ES-I3 (cell line): ENCODE data around the gene OVCA2.
A peak's percentile ranks its signal among the peaks of the same experiment; 100 is the strongest.

Experiments
- H3K36me3 ChIP-seq: 2 replicates; pipeline ENCODE4 v1.6.1; 2013; ENCODE audit warnings: mild to moderate bottlenecking, low read length, control low read depth, moderate library complexity; ENCODE audit not compliant: insufficient read depth
- H3K4me1 ChIP-seq: 2 replicates; pipeline ENCODE4 v1.6.1; 2013; ENCODE audit warnings: mild to moderate bottlenecking, control low read depth, low read length; ENCODE audit not compliant: insufficient read depth
- H3K9ac ChIP-seq: 2 replicates; pipeline ENCODE4 v1.6.1; 2013; ENCODE audit warnings: low read depth, mild to moderate bottlenecking, low read length, moderate library complexity
- H3K9me3 ChIP-seq: 2 replicates; pipeline ENCODE4 v1.6.1; 2013; ENCODE audit warnings: mild to moderate bottlenecking, low read length, moderate library complexity; ENCODE audit not compliant: control insufficient read depth, insufficient read depth

The OVCA2 gene

DNA sequence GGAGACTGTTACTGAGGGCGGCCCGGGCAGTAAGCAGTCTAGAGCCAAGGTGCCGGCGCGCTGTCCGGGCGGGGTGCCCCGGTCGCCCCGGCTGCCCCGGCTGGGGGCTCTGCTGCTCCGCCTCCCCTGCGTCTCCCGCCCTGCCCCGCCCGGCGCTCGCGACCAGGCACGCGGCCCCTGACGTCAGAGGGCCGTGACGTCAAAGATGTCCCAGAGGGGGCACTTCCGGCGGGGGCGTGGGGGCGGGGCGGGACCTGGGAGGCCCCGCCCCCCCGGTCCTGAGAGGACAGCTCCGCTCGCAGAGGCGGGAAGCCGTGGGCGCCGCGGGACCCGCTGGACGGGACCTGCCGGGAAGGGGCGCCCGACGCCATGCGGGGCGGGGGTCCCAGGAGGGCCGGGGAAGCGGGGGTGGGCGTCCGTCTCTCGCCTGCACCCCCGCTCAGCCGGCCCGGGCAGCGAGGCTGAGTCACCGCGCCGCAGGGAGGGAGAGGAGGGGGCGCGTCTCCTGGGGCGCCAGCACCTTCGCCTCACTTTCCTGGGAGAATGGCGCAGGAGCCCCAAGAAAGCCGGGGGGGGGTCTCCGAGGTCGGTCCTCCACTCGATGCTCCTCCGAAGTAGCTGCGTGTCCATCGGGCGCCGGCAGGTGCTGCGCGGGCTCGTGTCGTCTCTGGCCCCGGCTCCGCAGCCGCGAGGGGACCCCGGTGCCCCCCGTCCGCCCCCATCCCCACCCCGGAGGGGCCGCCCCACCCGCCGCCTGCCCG is 8.7 kb downstream of the OVCA2 start:
- no peaks in the 10 kb centered on the region for H3K36me3 ChIP-seq
- H3K9me3 ChIP-seq = no peaks in the 10 kb centered on the region
- H3K4me1 ChIP-seq = no peaks in the 10 kb centered on the region
- peak overlapping the region; percentile 36; the same call in 1 of the 2 replicates for H3K9ac ChIP-seq

DNA sequence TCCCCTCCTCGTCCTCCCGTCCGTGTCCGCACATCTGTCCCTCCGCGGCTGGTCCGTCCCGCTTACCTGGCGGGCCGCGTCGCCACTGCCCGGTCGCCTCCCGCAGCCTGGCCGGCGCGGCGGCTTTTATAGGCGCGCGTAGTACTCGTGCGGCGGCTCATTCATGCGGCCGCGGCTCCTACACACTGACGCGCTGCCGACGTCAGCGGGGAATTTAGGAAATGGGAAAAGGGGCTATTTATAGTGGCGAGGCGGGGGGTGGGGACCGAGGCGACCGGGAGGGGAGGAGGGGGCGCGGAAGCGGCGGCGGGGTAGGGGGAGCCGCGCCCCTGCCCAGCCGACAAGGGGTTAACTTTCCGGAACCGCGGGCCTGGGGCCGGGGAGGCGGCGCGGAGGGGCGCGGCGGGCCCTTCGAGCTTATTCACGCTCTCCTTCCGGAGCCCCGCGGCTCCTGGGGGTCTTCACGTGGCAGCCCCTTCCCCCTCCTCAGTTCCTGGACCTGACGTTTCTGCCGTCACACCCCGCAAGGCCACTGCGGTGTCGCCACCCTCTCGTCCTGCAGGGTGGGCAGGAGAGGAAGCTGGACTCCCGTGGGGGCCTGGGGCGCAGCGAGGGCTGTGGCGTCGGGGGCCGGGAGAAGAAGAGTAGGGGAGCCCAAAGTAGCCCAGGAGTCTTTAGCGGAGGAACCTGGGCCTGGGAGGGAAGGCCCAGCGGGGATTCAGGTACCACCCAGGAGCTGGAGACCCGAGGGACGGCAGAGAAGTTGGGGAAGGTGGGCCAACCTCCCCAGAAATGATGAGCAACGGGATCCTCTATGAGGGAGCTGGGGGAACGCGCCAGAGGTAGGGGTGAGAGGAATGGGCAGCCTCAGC is 9.5 kb downstream of the OVCA2 start:
- H3K9ac ChIP-seq = no peak overlapping the region; the same call in 1 of the 2 replicates
- no peaks in the 10 kb centered on the region for H3K36me3 ChIP-seq
- no peaks in the 10 kb centered on the region for H3K4me1 ChIP-seq
- H3K9me3 ChIP-seq = no peaks in the 10 kb centered on the region

DNA sequence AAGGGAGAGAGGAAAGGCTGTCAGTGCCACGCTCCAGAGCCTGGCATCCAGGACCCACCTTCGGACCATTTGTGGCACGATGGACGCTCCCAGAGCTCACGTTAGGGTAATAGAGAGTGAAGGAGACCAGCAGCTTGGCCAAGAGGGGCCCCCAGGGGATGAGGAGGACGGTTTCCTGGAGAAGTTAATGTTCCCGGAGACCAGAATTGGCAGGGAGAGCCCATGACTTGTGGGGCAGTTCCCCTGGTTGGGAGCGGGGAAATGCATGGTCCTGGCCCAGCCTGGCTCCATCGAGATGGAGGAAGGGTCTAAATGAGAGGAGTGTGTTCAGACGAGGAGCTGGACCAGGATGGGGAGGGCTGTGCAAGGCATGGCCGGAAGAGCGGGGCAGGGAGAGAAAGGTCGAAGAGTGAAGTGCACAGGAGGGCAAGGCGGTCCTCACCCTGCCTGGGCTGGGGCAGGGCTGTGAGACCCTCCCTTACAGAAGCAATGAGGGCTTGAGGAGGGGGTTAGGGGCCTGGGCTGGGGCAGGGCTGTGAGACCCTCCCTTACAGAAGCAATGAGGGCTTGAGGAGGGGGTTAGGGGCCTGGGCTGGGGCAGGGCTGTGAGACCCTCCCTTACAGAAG is 10.2 kb downstream of the OVCA2 start:
- Histone ChIP-seq H3K36me3 (no peaks in the 10 kb centered on the region), H3K9ac (no peak overlapping the region; the same call in 1 of the 2 replicates), H3K4me1 (no peaks in the 10 kb centered on the region), H3K9me3 (no peaks in the 10 kb centered on the region)

DNA sequence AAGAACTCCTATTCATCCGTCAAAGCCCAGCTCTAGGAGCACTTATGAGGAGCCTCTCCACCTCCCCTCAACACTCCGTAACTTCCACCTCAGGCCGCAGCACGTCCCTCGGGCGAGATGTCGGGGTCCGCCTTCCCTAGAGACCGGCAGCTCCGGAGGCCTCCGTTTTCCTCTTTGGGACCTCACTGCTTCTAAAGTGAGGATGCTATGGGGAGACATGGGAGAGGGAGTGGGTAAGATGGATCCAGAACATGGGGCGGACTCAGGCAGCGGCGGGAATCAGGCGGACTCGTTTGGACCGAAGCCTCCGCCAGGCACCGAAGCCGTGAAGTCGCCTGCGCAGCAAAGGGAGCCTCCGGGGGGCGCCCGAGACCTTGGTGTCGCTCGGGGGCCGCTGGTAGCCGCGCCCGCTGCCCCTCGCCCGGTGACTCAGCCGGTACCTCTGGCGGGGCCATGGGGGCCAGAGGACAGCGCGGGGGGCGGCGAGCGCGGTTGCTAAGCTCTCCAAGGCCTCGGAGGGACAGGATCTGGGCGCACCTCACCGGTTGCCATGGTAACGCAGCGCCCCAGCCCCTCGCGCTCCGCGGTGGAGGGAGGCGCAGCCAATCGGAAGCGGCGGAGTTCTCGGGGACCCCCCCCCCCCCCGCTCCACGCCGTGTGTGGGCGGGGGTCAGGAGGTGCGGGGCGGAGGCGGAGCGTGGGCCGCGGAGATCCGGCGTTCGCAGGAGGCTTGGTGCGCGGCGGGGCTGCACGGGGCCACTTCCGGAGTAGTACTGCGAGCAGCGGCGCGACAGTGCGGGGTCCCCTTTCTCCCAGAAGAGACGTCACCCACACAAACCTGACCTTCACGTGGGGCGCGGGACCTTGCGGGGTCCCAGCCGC is 11.8 kb downstream of the OVCA2 start:
- Histone ChIP-seq H3K36me3 (no peaks in the 10 kb centered on the region), H3K9me3 (no peaks in the 10 kb centered on the region), H3K9ac (peak overlapping the region; percentile 66; the same call in 1 of the 2 replicates), H3K4me1 (no peaks in the 10 kb centered on the region)

DNA sequence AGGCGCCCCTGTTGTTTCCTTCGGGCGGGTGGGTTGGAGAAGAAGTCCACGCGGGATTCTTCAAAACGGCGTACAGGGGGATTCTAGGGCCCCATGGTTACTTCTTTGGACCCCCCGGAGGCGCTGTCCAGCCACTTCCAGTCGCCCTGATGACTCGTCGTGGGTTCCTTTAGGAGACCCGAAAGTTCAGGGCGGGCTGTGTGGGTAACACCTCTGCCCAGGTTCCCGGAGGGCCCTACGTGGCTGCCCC is 12.4 kb downstream of the OVCA2 start:
- no peaks in the 10 kb centered on the region for H3K36me3 ChIP-seq
- H3K4me1 ChIP-seq = no peaks in the 10 kb centered on the region
- H3K9me3 ChIP-seq = no peaks in the 10 kb centered on the region
- peak overlapping the region; percentile 66; the same call in 1 of the 2 replicates for H3K9ac ChIP-seq

DNA sequence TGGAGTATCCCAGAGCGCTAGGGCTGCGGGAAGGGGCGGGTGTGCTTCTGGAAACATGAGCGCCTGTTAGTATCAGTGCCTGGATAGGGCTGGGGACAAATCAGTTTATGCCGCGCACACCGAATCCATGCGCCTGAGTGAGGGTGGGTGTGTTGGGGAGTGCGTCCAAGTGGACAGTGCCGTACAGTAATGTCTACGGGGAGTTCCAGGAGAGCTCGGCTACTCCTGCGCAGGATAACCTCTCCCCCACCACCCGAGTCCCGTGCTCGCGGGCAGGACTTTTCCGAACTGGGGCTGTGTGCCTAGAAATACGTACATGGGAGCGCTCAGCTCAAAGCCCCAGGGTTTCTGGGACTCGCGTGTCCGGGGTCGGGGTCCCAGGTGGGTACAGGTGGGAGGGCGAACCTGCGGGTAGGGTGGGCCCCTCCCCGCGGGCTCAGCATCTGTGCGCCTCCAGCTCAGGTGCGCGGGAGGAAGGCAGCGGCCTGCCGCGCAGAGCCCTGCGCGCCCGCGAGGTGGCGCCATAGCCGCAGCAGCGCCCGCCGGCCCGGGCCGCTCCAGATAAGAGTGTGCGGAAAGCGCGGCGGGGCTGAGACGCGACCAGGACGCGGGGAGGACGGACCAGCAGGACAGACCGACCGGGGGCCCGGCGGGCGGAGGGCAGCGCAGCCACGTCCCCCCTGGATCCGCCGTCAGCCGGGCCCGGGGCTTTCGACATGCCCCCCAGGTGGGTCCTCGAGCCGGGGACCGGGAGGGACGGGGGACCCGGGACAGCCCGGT is 12.9 kb downstream of the OVCA2 start, which contains the start of gene HIC1:
TSS of gene HIC1 (plus strand) at position 592 of the 780 bp plus-strand sequence. CDS start 1,588 bp downstream, outside the sequence.
- Histone ChIP-seq H3K9me3 (no peaks in the 10 kb centered on the region), H3K4me1 (no peaks in the 10 kb centered on the region), H3K9ac (peak within 1 kb of the TSS; percentile 66; the same call in 1 of the 2 replicates), H3K36me3 (no peaks in the 10 kb centered on the region)

DNA sequence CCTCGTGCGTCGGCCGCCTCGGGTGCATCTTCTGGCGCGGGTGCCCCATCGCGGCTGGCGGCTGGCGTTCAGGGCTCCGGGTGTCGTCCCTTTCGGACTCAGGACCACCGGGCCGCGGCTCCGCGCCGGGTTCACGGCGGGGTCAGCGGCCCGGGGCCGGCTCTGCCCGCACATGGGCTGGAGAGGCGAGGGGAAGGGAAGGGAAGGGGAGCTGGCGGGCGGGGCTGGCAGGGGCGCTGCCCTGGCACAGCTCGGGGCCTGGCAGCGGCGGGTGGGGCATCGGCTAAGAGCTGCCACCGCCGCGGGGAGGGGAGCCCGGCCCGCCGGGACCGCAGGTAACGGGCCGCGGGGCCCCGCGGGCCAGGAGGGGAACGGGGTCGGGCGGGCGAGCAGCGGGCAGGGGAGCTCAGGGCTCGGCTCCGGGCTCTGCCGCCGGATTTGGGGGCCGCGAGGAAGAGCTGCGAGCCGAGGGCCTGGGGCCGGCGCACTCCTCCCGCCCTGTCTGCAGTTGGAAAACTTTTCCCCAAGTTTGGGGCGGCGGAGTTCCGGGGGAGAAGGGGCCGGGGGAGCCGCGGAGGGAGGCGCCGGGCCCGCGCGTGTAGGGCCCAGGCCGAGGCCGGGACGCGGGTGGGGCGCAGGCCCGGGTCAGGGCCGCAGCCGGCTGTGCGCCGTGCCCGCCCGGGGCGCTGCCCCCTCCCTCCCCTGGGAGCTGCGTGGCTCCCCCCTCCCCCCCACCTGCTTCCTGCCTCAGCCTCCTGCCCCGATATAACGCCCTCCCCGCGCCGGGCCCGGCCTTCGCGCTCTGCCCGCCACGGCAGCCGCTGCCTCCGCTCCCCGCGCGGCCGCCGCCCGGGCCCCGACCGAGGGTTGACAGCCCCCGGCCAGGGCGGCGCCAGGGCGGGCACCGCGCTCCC is 13.7 kb downstream of the OVCA2 start:
- Histone ChIP-seq H3K9me3 (no peaks in the 10 kb centered on the region), H3K36me3 (no peaks in the 10 kb centered on the region), H3K9ac (peak overlapping the region; percentile 54), H3K4me1 (no peaks in the 10 kb centered on the region)

DNA sequence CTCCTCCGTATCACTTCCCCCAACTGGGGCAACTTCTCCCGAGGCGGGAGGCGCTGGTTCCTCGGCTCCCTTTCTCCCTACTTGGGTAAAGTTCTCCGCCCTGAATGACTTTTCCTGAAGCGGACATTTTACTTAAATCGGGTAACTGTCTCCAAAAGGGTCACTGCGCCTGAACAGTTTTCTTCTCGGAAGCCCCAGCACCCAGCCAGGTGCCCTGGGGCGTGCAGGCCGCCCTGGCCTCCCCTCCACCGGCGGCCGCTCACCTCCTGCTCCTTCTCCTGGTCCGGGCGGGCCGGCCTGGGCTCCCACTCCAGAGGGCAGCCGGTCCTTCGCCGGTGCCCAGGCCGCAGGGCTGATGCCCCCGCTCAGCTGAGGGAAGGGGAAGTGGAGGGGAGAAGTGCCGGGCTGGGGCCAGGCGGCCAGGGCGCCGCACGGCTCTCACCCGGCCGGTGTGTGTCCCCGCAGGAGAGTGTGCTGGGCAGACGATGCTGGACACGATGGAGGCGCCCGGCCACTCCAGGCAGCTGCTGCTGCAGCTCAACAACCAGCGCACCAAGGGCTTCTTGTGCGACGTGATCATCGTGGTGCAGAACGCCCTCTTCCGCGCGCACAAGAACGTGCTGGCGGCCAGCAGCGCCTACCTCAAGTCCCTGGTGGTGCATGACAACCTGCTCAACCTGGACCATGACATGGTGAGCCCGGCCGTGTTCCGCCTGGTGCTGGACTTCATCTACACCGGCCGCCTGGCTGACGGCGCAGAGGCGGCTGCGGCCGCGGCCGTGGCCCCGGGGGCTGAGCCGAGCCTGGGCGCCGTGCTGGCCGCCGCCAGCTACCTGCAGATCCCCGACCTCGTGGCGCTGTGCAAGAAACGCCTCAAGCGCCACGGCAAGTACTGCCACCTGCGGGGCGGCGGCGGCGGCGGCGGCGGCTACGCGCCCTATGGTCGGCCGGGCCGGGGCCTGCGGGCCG is 14.7 kb downstream of the OVCA2 start:
- H3K36me3 ChIP-seq = no peaks in the 10 kb centered on the region
- no peaks in the 10 kb centered on the region for H3K9me3 ChIP-seq
- H3K4me1 ChIP-seq = no peaks in the 10 kb centered on the region
- peak overlapping the region; percentile 42 for H3K9ac ChIP-seq

DNA sequence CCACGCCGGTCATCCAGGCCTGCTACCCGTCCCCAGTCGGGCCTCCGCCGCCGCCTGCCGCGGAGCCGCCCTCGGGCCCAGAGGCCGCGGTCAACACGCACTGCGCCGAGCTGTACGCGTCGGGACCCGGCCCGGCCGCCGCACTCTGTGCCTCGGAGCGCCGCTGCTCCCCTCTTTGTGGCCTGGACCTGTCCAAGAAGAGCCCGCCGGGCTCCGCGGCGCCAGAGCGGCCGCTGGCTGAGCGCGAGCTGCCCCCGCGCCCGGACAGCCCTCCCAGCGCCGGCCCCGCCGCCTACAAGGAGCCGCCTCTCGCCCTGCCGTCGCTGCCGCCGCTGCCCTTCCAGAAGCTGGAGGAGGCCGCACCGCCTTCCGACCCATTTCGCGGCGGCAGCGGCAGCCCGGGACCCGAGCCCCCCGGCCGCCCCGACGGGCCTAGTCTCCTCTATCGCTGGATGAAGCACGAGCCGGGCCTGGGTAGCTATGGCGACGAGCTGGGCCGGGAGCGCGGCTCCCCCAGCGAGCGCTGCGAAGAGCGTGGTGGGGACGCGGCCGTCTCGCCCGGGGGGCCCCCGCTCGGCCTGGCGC is 15.4 kb downstream of the OVCA2 start:
- no peaks in the 10 kb centered on the region for H3K36me3 ChIP-seq
- no peaks in the 10 kb centered on the region for H3K9me3 ChIP-seq
- H3K4me1 ChIP-seq = peaks cover 1% of the 10 kb centered on the region; the same call in 1 of the 2 replicates
- H3K9ac ChIP-seq = no peak overlapping the region; the same call in 1 of the 2 replicates

DNA sequence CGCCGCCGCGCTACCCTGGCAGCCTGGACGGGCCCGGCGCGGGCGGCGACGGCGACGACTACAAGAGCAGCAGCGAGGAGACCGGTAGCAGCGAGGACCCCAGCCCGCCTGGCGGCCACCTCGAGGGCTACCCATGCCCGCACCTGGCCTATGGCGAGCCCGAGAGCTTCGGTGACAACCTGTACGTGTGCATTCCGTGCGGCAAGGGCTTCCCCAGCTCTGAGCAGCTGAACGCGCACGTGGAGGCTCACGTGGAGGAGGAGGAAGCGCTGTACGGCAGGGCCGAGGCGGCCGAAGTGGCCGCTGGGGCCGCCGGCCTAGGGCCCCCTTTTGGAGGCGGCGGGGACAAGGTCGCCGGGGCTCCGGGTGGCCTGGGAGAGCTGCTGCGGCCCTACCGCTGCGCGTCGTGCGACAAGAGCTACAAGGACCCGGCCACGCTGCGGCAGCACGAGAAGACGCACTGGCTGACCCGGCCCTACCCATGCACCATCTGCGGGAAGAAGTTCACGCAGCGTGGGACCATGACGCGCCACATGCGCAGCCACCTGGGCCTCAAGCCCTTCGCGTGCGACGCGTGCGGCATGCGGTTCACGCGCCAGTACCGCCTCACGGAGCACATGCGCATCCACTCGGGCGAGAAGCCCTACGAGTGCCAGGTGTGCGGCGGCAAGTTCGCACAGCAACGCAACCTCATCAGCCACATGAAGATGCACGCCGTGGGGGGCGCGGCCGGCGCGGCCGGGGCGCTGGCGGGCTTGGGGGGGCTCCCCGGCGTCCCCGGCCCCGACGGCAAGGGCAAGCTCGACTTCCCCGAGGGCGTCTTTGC is 16.2 kb downstream of the OVCA2 start:
- no peaks in the 10 kb centered on the region for H3K9me3 ChIP-seq
- no peak overlapping the region for H3K9ac ChIP-seq
- no peaks in the 10 kb centered on the region for H3K36me3 ChIP-seq
- peaks cover 8% of the 10 kb centered on the region for H3K4me1 ChIP-seq
